SU-DHL-6 (cell line): ENCODE results near the gene PML.

Experiments
- H2AFZ ChIP-seq: fragments of 200-600 bp; sonication (generic); 2 replicates; pipeline ENCODE4 v1.6.1; 2014; ENCODE audit warnings: low read depth, mild to moderate bottlenecking, moderate library complexity, mixed read lengths, antibody characterized with exemption, low read length; ENCODE audit not compliant: severe bottlenecking
- H3F3A ChIP-seq: fragments of 200-600 bp; shearing (Covaris generic); 2 replicates; pipeline ENCODE4 v1.6.0; 2016; ENCODE audit warnings: antibody characterized with exemption, mild to moderate bottlenecking; ENCODE audit not compliant: insufficient read depth
- H3K27ac ChIP-seq: fragments of 200-600 bp; sonication (generic); 2 replicates; pipeline ENCODE4 v1.5.1; 2016; ENCODE audit warnings: low read depth, mild to moderate bottlenecking, low read length, moderate library complexity, mixed read lengths
- H3K27me3 ChIP-seq: fragments of 200-600 bp; sonication (generic), shearing (Covaris generic); 2 replicates; pipeline ENCODE4 v1.6.0; 2014; ENCODE audit warnings: mild to moderate bottlenecking, low read length
- H3K36me3 ChIP-seq: fragments of 200-600 bp; sonication (generic); 2 replicates; pipeline ENCODE4 v1.6.1; 2014; ENCODE audit warnings: mild to moderate bottlenecking, low read length, mixed read lengths
- H3K4me2 ChIP-seq: fragments of 300-600, 200-600 bp; shearing (Covaris generic), sonication (generic); 2 replicates; pipeline ENCODE4 v1.6.0; 2014; ENCODE audit warnings: low read length, low read depth, mild to moderate bottlenecking; ENCODE audit not compliant: poor library complexity, severe bottlenecking
- H3K4me3 ChIP-seq: fragments of 200-600 bp; sonication (generic); 2 replicates; pipeline ENCODE4 v1.5.1; 2014; ENCODE audit warnings: antibody characterized with exemption, low read length, mild to moderate bottlenecking, mixed read lengths; ENCODE audit not compliant: insufficient read depth, poor library complexity, severe bottlenecking
- H3K79me2 ChIP-seq: fragments of 200-600 bp; sonication (generic); 2 replicates; pipeline ENCODE4 v1.6.1; 2014; ENCODE audit warnings: mild to moderate bottlenecking, low read length, moderate library complexity; ENCODE audit not compliant: insufficient read depth
- H3K9ac ChIP-seq: fragments of 200-600 bp; sonication (generic); 2 replicates; pipeline ENCODE4 v1.7.0; 2014; ENCODE audit warnings: mild to moderate bottlenecking, low read length
- H3K9me2 ChIP-seq: fragments of 200-600 bp; sonication (generic); replicated peaks from 2 replicates; pipeline ENCODE4 v1.6.1; 2014; ENCODE audit warnings: low read length; ENCODE audit not compliant: insufficient read depth
- H3K9me3 ChIP-seq: fragments of 200-600 bp; sonication (generic); 2 replicates; pipeline ENCODE4 v1.6.1; 2014; ENCODE audit warnings: low read length, mixed read lengths; ENCODE audit not compliant: insufficient read depth
- H4K20me1 ChIP-seq: fragments of 200-600 bp; sonication (generic); 2 replicates; pipeline ENCODE4 v1.6.1; 2014; ENCODE audit warnings: low read depth, mild to moderate bottlenecking, antibody characterized with exemption, low read length, moderate library complexity, mixed read lengths
- EZH2phosphoT487 ChIP-seq: fragments of 200-600 bp; sonication (generic), shearing (Covaris generic); conservative IDR thresholded peaks from 2 replicates; pipeline ENCODE4 v1.6.1; 2018; ENCODE audit warnings: mild to moderate bottlenecking, antibody characterized with exemption, low read length, moderate library complexity, mixed read lengths
- TF ChIP-seq, protein P1 (sequence below): fragments of 200-600 bp; sonication (generic); IDR thresholded peaks from one replicate; pipeline ENCODE4 v1.5.1; 2017; ENCODE audit warnings: antibody characterized with exemption, mild to moderate bottlenecking, low read length, moderate library complexity; ENCODE audit not compliant: insufficient read depth, poor library complexity, severe bottlenecking

PML gene

DNA sequence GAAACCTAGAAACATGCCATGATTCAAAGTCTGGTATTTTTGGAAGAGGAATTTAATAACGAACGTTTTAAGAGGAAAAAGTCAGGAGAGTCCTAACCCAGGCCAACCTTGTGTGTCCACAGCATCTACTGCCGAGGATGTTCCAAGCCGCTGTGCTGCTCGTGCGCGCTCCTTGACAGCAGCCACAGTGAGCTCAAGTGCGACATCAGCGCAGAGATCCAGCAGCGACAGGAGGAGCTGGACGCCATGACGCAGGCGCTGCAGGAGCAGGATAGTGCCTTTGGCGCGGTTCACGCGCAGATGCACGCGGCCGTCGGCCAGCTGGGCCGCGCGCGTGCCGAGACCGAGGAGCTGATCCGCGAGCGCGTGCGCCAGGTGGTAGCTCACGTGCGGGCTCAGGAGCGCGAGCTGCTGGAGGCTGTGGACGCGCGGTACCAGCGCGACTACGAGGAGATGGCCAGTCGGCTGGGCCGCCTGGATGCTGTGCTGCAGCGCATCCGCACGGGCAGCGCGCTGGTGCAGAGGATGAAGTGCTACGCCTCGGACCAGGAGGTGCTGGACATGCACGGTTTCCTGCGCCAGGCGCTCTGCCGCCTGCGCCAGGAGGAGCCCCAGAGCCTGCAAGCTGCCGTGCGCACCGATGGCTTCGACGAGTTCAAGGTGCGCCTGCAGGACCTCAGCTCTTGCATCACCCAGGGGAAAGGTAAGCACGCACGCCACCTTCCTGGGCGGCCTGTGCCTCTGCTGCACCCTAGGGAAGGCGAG lies 28.4 kb downstream of the PML start:
- Histone ChIP-seq H3K4me3 (no peak overlapping the region), H3K4me2 (no peak overlapping the region), H3K9ac (no peak overlapping the region), H3K9me3 (no peaks in the 10 kb centered on the region), H4K20me1 (no peaks in the 10 kb centered on the region), H3K79me2 (no peaks in the 10 kb centered on the region), H3K9me2 (no peaks in the 10 kb centered on the region), H3F3A (no peaks in the 10 kb centered on the region), H3K27ac (no peak overlapping the region), H2AFZ (no peak overlapping the region), H3K36me3 (no peaks in the 10 kb centered on the region), H3K27me3 (no peaks in the 10 kb centered on the region)
- TF ChIP-seq, protein P1, sequence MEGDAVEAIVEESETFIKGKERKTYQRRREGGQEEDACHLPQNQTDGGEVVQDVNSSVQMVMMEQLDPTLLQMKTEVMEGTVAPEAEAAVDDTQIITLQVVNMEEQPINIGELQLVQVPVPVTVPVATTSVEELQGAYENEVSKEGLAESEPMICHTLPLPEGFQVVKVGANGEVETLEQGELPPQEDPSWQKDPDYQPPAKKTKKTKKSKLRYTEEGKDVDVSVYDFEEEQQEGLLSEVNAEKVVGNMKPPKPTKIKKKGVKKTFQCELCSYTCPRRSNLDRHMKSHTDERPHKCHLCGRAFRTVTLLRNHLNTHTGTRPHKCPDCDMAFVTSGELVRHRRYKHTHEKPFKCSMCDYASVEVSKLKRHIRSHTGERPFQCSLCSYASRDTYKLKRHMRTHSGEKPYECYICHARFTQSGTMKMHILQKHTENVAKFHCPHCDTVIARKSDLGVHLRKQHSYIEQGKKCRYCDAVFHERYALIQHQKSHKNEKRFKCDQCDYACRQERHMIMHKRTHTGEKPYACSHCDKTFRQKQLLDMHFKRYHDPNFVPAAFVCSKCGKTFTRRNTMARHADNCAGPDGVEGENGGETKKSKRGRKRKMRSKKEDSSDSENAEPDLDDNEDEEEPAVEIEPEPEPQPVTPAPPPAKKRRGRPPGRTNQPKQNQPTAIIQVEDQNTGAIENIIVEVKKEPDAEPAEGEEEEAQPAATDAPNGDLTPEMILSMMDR, result no peak
- TF ChIP-seq EZH2phosphoT487, result no peak

DNA sequence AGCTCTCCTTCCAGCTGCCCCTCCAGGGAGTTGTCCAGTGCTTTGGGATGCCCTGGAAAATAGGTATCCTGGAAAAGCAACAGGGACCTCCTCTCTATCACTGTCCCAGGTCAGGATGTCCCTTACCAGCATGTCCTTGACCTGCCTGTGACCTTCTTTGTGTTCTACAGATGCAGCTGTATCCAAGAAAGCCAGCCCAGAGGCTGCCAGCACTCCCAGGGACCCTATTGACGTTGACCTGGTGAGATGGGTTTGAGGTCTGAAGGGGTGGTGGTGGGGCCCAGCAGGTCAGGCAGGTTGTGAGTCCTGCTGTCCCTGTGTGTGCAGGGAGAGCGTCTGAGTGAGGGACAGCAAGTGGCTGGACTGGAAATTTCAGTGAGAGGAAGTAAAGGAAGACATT lies 30.2 kb downstream of the PML start:
- TF ChIP-seq, protein P1, result no peak
- TF ChIP-seq EZH2phosphoT487, result no peak
- no peak overlapping the region for H2AFZ ChIP-seq
- no peak overlapping the region for H3K27ac ChIP-seq
- no peak overlapping the region for H3K4me2 ChIP-seq
- no peaks in the 10 kb centered on the region for H3F3A ChIP-seq
- H3K27me3 ChIP-seq, result no peaks in the 10 kb centered on the region
- H3K9me3 ChIP-seq, result no peaks in the 10 kb centered on the region
- H3K79me2 ChIP-seq, result no peaks in the 10 kb centered on the region
- H4K20me1 ChIP-seq, result no peaks in the 10 kb centered on the region
- H3K4me3 ChIP-seq, result no peak overlapping the region
- no peak overlapping the region for H3K9ac ChIP-seq
- H3K9me2 ChIP-seq, result no peaks in the 10 kb centered on the region
- peaks cover 2% of the 10 kb centered on the region; the same call in 1 of the 2 replicates for H3K36me3 ChIP-seq

DNA sequence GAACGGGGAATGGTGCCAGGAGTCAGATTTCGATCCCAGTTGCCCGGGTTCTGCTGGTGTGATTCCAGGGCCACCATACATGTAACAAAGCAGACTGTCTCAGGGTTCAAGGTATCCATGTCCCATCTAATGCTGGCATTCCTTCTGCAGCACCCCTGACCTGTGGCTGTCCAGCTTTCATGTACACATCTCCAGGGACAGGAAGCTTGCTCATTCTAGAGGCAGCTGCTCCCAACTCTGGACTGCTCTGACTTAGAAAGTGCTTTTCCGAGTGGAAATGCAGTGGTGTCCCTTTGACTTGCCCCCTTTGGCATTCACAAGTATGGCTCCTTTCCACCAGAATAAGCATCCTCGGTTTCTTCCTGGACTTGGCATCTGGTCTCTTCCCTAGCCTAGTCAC lies 30.9 kb downstream of the PML start:
- Histone ChIP-seq H3K36me3 (peaks cover 2% of the 10 kb centered on the region; the same call in 1 of the 2 replicates), H3K79me2 (no peaks in the 10 kb centered on the region), H3K4me2 (no peak overlapping the region), H3K9me3 (no peaks in the 10 kb centered on the region), H4K20me1 (no peaks in the 10 kb centered on the region), H3K9me2 (no peaks in the 10 kb centered on the region), H3K27ac (no peak overlapping the region), H2AFZ (no peak overlapping the region), H3K27me3 (no peaks in the 10 kb centered on the region), H3F3A (no peaks in the 10 kb centered on the region), H3K4me3 (no peak overlapping the region), H3K9ac (no peak overlapping the region)
- TF ChIP-seq EZH2phosphoT487, result no peak
- TF ChIP-seq, protein P1, result no peak
